GM04503 (cell line): Measurements from ENCODE around the gene FBXO8.
A peak's percentile ranks its signal among the peaks of the same experiment; 100 is the strongest.
"Not testable (repeated sequence)": the region's sequence is repeated elsewhere in the genome, so short reads cannot be mapped to it uniquely, and the experiment has no call there.

Experiments
- DNase-seq: peaks from one replicate; pipeline ENCODE4 v3.0.0-alpha.2; 2012; ENCODE audit warnings: low read depth

FBXO8 gene

GRCh38 chr4:174283507-174284471, at the start of gene FBXO8, which contains the start of gene CEP44:
Gene FBXO8 (minus strand): TSS chr4:174283667. CDS start chr4:174263092, 20,575 bp downstream.
Gene CEP44 (plus strand): TSS chr4:174283911. CDS start chr4:174299122, 15,211 bp downstream.
- DNase-seq: peak; percentile 61

GRCh38 chr4:174332741-174333493, 49.5 kb upstream of the FBXO8 start:
- no peak for DNase-seq

GRCh38 chr4:174324725-174325124, 41.3 kb upstream of the FBXO8 start:
- DNase-seq: no peak

- DNase-seq: no peak
Observed at GRCh38 chr4:174324236-174324635, 40.8 kb upstream of the FBXO8 start.

GRCh38 chr4:174320494-174321199, 37.2 kb upstream of the FBXO8 start:
- no peak for DNase-seq

GRCh38 chr4:174318829-174319764, 35.6 kb upstream of the FBXO8 start:
- no peak for DNase-seq

- DNase-seq: no peak
Observed at GRCh38 chr4:174317531-174317930, 34.1 kb upstream of the FBXO8 start.

- DNase-seq: no peak
Observed at GRCh38 chr4:174316954-174317353, 33.5 kb upstream of the FBXO8 start.

GRCh38 chr4:174316546-174316945, 33.1 kb upstream of the FBXO8 start:
- DNase-seq: no peak

- DNase-seq: peak; percentile 16
Observed at GRCh38 chr4:174314770-174315169, 31.3 kb upstream of the FBXO8 start.

GRCh38 chr4:174314274-174314673, 30.8 kb upstream of the FBXO8 start:
- DNase-seq: no peak

GRCh38 chr4:174312993-174313392, 29.5 kb upstream of the FBXO8 start:
- no peak for DNase-seq

- no peak for DNase-seq
Observed at GRCh38 chr4:174307694-174308093, 24.2 kb upstream of the FBXO8 start.

GRCh38 chr4:174305961-174306360, 22.5 kb upstream of the FBXO8 start:
- no peak for DNase-seq

- no peak for DNase-seq
Observed at GRCh38 chr4:174304664-174305063, 21.2 kb upstream of the FBXO8 start.

- DNase-seq: no peak
Observed at GRCh38 chr4:174303687-174304086, 20.2 kb upstream of the FBXO8 start.

GRCh38 chr4:174295142-174295541, 11.7 kb upstream of the FBXO8 start:
- not testable (repeated sequence) for DNase-seq

- DNase-seq: not testable (repeated sequence)
Observed at GRCh38 chr4:174294641-174295040, 11.2 kb upstream of the FBXO8 start.

GRCh38 chr4:174292473-174292872, 9.0 kb upstream of the FBXO8 start:
- no peak for DNase-seq

- no peak for DNase-seq
Observed at GRCh38 chr4:174286870-174287269, 3.4 kb upstream of the FBXO8 start.

GRCh38 chr4:174284487-174284886, 1.0 kb upstream of the FBXO8 start:
- no peak for DNase-seq
